Progenitor cell of endocrine pancreas (in vitro differentiated cells): Measurements from ENCODE around the gene BLOC1S1. TPM values are rescaled to one million over a fixed set of nuclear protein-coding genes. Genes with fewer than 3 reads are reported as not detected.
A peak's percentile ranks its signal among the peaks of the same experiment; 100 is the strongest.

Experiments used
- DNase-seq: peaks from one replicate; pipeline ENCODE4 v3.0.0; 2021; ENCODE audit warnings: low spot score; ENCODE audit not compliant: unreplicated experiment
- H3K27ac Mint-ChIP-seq: 2 replicates; pipeline ENCODE4 v1.8.0; 2021; ENCODE audit warnings: mild to moderate bottlenecking, moderate library complexity, mixed read lengths
- H3K27me3 Mint-ChIP-seq: 2 replicates; pipeline ENCODE4 v1.8.0; 2021; ENCODE audit warnings: mixed read lengths
- H3K36me3 Mint-ChIP-seq: 2 replicates; pipeline ENCODE4 v1.8.0; 2022; ENCODE audit warnings: mixed read lengths; ENCODE audit not compliant: insufficient read depth
- H3K4me1 Mint-ChIP-seq: 2 replicates; pipeline ENCODE4 v1.8.0; 2021; ENCODE audit warnings: low read depth, mixed read lengths
- H3K4me3 Mint-ChIP-seq: 2 replicates; pipeline ENCODE4 v1.8.0; 2021; ENCODE audit warnings: low read depth, mild to moderate bottlenecking, moderate library complexity, mixed read lengths
- H3K9me3 Mint-ChIP-seq: 2 replicates; pipeline ENCODE4 v1.8.0; 2021; ENCODE audit warnings: low read depth, mixed read lengths
- total RNA-seq: library from RNA; stranded (reverse); gene quantifications from 2 replicates; pipeline ENCODE4 v1.2.1, GENCODE V29; 2021
- TF ChIP-seq, protein P1 (sequence below): fragments of 200-600 bp; sonication (generic); IDR thresholded peaks from one replicate; pipeline ENCODE4 v1.5.0; 2021; ENCODE audit warnings: antibody characterized with exemption, mild to moderate bottlenecking; ENCODE audit not compliant: unreplicated experiment

Gene BLOC1S1
- total RNA-seq, 1 donor from 2014 or later, result 65.8 TPM

DNA sequence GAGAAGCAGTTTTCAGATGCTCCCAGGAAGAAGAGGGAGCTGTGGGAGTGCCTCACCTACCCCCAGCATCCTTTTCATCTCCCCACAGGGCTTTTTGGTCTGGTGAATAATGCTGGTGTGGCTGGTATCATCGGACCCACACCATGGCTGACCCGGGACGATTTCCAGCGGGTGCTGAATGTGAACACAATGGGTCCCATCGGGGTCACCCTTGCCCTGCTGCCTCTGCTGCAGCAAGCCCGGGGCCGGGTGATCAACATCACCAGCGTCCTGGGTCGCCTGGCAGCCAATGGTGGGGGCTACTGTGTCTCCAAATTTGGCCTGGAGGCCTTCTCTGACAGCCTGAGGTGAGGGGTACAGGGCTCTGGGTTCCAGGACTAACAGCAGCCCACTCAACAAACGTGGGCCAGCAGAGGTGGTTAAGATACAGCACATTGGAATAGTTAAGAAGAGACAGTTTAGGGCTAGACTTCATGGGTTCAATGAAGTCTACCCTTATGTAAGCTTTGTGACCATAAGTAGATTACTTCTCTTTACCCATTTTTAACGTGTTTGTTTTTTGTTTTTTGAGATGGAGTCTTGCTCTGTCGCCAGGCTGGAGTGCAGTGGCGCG, 5.9 kb downstream of the BLOC1S1 start:
- H3K9me3 Mint-ChIP-seq, result no peaks in the 10 kb centered on the region
- TF ChIP-seq, protein P1, sequence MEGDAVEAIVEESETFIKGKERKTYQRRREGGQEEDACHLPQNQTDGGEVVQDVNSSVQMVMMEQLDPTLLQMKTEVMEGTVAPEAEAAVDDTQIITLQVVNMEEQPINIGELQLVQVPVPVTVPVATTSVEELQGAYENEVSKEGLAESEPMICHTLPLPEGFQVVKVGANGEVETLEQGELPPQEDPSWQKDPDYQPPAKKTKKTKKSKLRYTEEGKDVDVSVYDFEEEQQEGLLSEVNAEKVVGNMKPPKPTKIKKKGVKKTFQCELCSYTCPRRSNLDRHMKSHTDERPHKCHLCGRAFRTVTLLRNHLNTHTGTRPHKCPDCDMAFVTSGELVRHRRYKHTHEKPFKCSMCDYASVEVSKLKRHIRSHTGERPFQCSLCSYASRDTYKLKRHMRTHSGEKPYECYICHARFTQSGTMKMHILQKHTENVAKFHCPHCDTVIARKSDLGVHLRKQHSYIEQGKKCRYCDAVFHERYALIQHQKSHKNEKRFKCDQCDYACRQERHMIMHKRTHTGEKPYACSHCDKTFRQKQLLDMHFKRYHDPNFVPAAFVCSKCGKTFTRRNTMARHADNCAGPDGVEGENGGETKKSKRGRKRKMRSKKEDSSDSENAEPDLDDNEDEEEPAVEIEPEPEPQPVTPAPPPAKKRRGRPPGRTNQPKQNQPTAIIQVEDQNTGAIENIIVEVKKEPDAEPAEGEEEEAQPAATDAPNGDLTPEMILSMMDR, result no peak
- peaks cover 8% of the 10 kb centered on the region for H3K4me1 Mint-ChIP-seq
- no peak for DNase-seq
- no peak overlapping the region for H3K27ac Mint-ChIP-seq
- H3K4me3 Mint-ChIP-seq, result no peak overlapping the region
- H3K27me3 Mint-ChIP-seq, result no peaks in the 10 kb centered on the region
- H3K36me3 Mint-ChIP-seq, result peaks cover 6% of the 10 kb centered on the region

DNA sequence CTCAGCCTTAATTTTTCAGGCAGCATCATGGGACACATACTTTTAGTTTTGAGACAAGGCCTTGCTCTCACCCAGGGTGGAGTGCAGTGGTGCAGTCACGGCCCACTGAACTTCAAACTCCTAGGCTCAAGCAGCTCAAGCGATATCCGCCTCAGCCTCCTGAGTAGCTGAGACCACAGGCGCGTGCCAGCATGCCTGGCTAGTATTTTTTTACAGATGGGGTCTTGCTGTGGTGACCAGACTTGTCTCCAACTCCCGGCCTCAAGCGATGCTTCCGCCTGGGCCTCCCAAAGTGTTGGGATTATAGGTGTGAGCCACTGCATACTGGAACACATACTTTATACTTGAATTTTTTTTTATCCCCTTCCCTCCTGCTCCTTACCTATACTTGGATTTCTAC, 7.1 kb downstream of the BLOC1S1 start:
- Mint-ChIP-seq H3K27me3 (no peaks in the 10 kb centered on the region), H3K9me3 (no peaks in the 10 kb centered on the region), H3K27ac (no peak overlapping the region), H3K4me1 (peaks cover 16% of the 10 kb centered on the region), H3K36me3 (peaks cover 6% of the 10 kb centered on the region), H3K4me3 (no peak overlapping the region)
- TF ChIP-seq, protein P1, result no peak
- no peak for DNase-seq

DNA sequence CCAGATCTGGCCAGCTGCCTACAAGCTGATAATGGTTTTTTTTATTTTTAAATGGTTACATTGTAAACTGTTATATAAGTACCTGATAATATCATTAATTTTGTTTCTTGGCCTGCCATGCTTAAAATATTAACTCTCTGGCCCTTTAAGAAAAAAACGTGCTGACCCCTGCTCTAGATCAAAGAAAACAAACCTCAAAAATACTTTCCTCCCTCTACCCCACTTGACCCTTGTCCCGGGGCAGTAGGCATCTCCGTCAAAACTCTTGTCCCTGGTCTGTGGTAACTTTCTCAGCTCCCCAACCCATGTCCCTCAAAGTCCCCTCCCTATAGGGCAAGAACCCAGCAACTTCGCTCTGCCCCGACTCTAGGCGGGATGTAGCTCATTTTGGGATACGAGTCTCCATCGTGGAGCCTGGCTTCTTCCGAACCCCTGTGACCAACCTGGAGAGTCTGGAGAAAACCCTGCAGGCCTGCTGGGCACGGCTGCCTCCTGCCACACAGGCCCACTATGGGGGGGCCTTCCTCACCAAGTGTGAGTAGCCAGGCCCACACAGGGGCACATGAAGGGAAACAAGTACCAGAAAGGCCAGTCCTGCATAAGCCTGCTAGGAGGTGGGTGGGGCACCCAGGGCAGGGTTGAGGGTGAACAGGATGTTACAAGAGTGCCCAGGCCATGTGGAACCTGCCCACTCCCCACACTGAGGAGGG, 7.8 kb downstream of the BLOC1S1 start:
- Mint-ChIP-seq H3K4me1 (peaks cover 12% of the 10 kb centered on the region), H3K27ac (no peak overlapping the region), H3K27me3 (no peaks in the 10 kb centered on the region), H3K9me3 (no peaks in the 10 kb centered on the region), H3K36me3 (peaks cover 6% of the 10 kb centered on the region), H3K4me3 (no peak overlapping the region)
- TF ChIP-seq, protein P1, result no peak
- DNase-seq, result no peak

DNA sequence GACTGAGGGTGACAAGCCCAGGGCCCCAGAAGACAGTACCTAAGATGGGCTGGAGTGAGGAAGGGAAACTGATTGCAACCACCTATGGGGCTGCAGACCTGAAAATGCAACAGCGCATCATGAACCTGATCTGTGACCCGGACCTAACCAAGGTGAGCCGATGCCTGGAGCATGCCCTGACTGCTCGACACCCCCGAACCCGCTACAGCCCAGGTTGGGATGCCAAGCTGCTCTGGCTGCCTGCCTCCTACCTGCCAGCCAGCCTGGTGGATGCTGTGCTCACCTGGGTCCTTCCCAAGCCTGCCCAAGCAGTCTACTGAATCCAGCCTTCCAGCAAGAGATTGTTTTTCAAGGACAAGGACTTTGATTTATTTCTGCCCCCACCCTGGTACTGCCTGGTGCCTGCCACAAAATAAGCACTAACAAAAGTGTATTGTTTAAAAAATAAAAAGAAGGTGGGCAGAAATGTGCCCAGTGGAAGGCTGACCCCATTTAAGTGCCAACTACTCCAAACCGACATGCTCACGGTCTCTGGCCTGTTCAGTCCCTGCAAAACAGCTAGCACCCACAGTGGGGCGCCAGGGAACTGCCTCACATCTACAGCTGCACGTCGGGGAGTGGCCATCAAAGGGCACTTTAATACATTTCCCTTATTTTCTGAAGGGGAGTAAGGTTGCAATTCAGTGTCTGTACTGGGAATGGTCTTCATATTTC, 8.5 kb downstream of the BLOC1S1 start:
- no peak overlapping the region for H3K4me3 Mint-ChIP-seq
- TF ChIP-seq, protein P1, result peak; percentile 55
- H3K27ac Mint-ChIP-seq, result no peak overlapping the region
- no peak for DNase-seq
- no peaks in the 10 kb centered on the region for H3K27me3 Mint-ChIP-seq
- H3K4me1 Mint-ChIP-seq, result peaks cover 12% of the 10 kb centered on the region
- H3K36me3 Mint-ChIP-seq, result peaks cover 6% of the 10 kb centered on the region
- H3K9me3 Mint-ChIP-seq, result no peaks in the 10 kb centered on the region

DNA sequence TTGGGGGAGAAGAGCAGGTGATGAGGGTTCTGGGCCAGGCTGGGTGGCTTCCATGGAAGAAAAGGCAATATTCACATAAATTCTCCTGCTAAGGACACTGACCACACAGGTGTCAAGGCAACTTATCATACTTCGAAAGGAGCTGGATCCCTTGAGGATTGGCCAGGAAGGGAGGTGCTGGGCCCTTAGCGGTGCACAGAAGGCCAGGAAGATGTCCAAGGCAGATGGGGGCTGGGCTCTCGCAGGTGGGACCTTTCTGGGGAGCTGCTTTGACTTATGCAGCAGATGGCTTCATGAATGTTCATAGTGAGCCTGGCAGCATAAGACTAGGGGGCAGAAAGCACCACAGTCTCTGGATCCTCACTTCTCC, 9.1 kb downstream of the BLOC1S1 start:
- no peak overlapping the region for H3K27ac Mint-ChIP-seq
- H3K4me3 Mint-ChIP-seq, result no peak overlapping the region
- H3K4me1 Mint-ChIP-seq, result peaks cover 17% of the 10 kb centered on the region
- no peaks in the 10 kb centered on the region for H3K9me3 Mint-ChIP-seq
- DNase-seq, result no peak
- H3K27me3 Mint-ChIP-seq, result no peaks in the 10 kb centered on the region
- H3K36me3 Mint-ChIP-seq, result peaks cover 6% of the 10 kb centered on the region
- TF ChIP-seq, protein P1, result no peak
